Adipose tissue (tissue), 3 donors: Measurements from ENCODE around the gene ESX1. TPM values are rescaled to one million over a fixed set of nuclear protein-coding genes. Genes with fewer than 3 reads are reported as not detected.

Experiments used
- polyA plus RNA-seq, 3 donors: library from polyadenylated mRNA; stranded (reverse); fragments of 200-250 nt; gene quantifications; one replicate each; pipeline ENCODE4 v1.2.3, GENCODE V29; 2013
- donor health status: healthy with polysubstance abuse.
- donor health status: Bipolar disorder and iron deficiency.
- donor health status: healthy.

ESX1 gene
- polyA plus RNA-seq, 3 donors = not detected

Other genes with a start within 250 kb of the ESX1 start
- not detected for gene H2BW1, start 241.2 kb downstream of the ESX1 start, polyA plus RNA-seq
- gene H2BW2, start 215.0 kb downstream of the ESX1 start, polyA plus RNA-seq = not detected
- gene TMSB15C, start 178.7 kb downstream of the ESX1 start, polyA plus RNA-seq = 1 to 10 TPM in 1 of 3 donors, under 1 TPM in 2; 0.15 to 1.0 (median 0.22) TPM
- under 1 TPM; 0.36 to 0.52 (median 0.45) TPM for gene ZCCHC18, start 142.4 kb downstream of the ESX1 start, polyA plus RNA-seq
- gene SLC25A53, start 97.9 kb downstream of the ESX1 start, polyA plus RNA-seq = 10 to 100 TPM in 1 of 3 donors, 1 to 10 TPM in 2; 3.0 to 11.9 (median 6.8) TPM
- 10 to 100 TPM in 1 of 3 donors, 1 to 10 TPM in 2; 6.4 to 11.5 (median 8.3) TPM for gene FAM199X, start 88.5 kb downstream of the ESX1 start, polyA plus RNA-seq